Erythroblast (primary cell): ENCODE results near the gene MBD5.

Experiments
- GATA1 ChIP-seq: IDR thresholded peaks from 2 replicates; pipeline ENCODE4 v1.6.1; 2011; ENCODE audit warnings: low read depth, mild to moderate bottlenecking, control low read depth, low read length, moderate library complexity
- POLR2A ChIP-seq: IDR thresholded peaks from 2 replicates; pipeline ENCODE4 v1.6.1; 2011; ENCODE audit warnings: mild to moderate bottlenecking, low read length

- TF ChIP-seq POLR2A, result no peak
- no peak for TF ChIP-seq GATA1
Measured at GRCh38 chr2:148221166-148221565, 200.3 kb downstream of the MBD5 start.
